Calu3 (cell line): ENCODE results near the gene KCNIP4. TPM values are rescaled to one million over a fixed set of nuclear protein-coding genes. Genes with fewer than 3 reads are reported as not detected.

ENCODE experiments used
- BruUV-seq: library from RNA; stranded (reverse); fragments of 400-500 nt; replicated peaks from 2 replicates; lab custom pipeline; 2021; lab: Mats Ljungman, UMichigan
- CTCF ChIA-PET: fragments of 300-600 bp; sonication (Branson Sonifier 250); formaldehyde crosslinking; loops from one replicate; lab custom pipeline; 2022; ENCODE audit warnings: antibody characterized with exemption; lab: Charles Lee
- DNase-seq: peaks from one replicate; pipeline ENCODE4 v3.0.0; 2022
- H3K27ac Mint-ChIP-seq: one replicate; pipeline ENCODE4 v1.8.0; 2022; ENCODE audit warnings: mixed read lengths; ENCODE audit not compliant: unreplicated experiment
- H3K27me3 Mint-ChIP-seq: one replicate; pipeline ENCODE4 v1.8.0; 2022; ENCODE audit warnings: mixed read lengths; ENCODE audit not compliant: unreplicated experiment
- H3K36me3 Mint-ChIP-seq: one replicate; pipeline ENCODE4 v1.8.0; 2022; ENCODE audit warnings: mild to moderate bottlenecking, moderate library complexity, mixed read lengths; ENCODE audit not compliant: insufficient read depth, unreplicated experiment
- H3K4me1 Mint-ChIP-seq: one replicate; pipeline ENCODE4 v1.8.0; 2022; ENCODE audit warnings: mild to moderate bottlenecking, low read depth, mixed read lengths; ENCODE audit not compliant: unreplicated experiment
- H3K4me3 Mint-ChIP-seq: one replicate; pipeline ENCODE4 v1.8.0; 2022; ENCODE audit warnings: mild to moderate bottlenecking, low read depth, moderate library complexity, mixed read lengths; ENCODE audit not compliant: unreplicated experiment
- H3K9me3 Mint-ChIP-seq: one replicate; pipeline ENCODE4 v1.8.0; 2022; ENCODE audit warnings: low read depth, mixed read lengths; ENCODE audit not compliant: unreplicated experiment
- intact Hi-C: fragments of 100-400 bp; cut with micrococcal nuclease; formaldehyde crosslinking; loops from one replicate; pipeline ENCODE4 v1.10.0; 2022; ENCODE audit not compliant: unreplicated experiment
- total RNA-seq: library from RNA; stranded (reverse); gene quantifications from 2 replicates; pipeline ENCODE4 v1.2.3, GENCODE V29; 2022
- TF ChIP-seq, protein P1 (sequence below): fragments of 200-600 bp; IDR thresholded peaks from one replicate; pipeline ENCODE4 v1.8.0; 2022; ENCODE audit warnings: antibody characterized with exemption; ENCODE audit not compliant: unreplicated experiment

KCNIP4 gene
- total RNA-seq, 1 experiment from 2014 or later: not detected

DNA sequence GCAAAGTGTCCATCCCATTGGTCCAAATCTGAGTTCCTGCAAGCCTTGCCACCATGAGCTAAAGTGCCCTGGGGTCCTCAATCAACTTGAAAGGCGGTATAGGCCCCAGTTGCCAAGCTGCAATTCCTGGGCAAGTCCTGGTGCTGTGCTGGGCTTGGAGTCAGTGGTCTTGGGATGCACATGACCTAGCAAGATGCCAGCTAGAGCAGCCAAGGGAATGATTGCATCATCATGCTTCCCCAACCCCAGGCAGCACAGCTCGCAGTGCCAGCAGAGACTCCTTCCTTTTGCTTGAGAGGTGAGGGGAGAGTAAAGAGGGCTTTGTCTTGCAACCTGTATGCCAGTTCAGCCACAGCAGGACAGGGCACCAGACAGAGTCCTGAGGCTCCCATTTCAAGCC lies 50.5 kb downstream of the KCNIP4 start:
- Mint-ChIP-seq H3K27ac (no peak overlapping the region), H3K36me3 (no peaks in the 10 kb centered on the region), H3K4me3 (no peak overlapping the region), H3K9me3 (peaks cover 4% of the 10 kb centered on the region), H3K27me3 (no peaks in the 10 kb centered on the region), H3K4me1 (peaks cover 14% of the 10 kb centered on the region)
- no peak for DNase-seq
- CTCF ChIA-PET: no interaction called here
- intact Hi-C loops: no loop called here
- TF ChIP-seq, protein P1, sequence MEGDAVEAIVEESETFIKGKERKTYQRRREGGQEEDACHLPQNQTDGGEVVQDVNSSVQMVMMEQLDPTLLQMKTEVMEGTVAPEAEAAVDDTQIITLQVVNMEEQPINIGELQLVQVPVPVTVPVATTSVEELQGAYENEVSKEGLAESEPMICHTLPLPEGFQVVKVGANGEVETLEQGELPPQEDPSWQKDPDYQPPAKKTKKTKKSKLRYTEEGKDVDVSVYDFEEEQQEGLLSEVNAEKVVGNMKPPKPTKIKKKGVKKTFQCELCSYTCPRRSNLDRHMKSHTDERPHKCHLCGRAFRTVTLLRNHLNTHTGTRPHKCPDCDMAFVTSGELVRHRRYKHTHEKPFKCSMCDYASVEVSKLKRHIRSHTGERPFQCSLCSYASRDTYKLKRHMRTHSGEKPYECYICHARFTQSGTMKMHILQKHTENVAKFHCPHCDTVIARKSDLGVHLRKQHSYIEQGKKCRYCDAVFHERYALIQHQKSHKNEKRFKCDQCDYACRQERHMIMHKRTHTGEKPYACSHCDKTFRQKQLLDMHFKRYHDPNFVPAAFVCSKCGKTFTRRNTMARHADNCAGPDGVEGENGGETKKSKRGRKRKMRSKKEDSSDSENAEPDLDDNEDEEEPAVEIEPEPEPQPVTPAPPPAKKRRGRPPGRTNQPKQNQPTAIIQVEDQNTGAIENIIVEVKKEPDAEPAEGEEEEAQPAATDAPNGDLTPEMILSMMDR: no peak
- no TSS peak for BruUV-seq

DNA sequence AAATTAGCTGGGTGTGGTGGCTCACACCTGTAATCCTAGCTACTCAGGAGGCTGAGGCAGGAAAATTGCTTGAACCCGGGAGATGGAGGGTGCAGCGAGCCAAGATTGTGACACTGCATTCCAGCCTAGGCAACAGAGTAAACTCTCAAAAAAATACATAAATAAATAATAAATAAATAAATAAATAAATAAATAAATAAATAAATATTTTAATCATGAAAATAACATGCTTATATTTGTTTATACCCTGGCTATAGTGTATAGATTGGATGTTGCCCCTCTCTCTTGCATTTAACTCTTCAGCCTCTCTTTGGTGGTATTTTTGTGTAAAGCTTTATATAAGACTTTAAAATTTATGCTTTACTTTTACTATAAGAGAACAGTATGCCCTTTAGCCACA lies 51.8 kb downstream of the KCNIP4 start:
- Mint-ChIP-seq H3K36me3 (no peaks in the 10 kb centered on the region), H3K4me1 (peaks cover 3% of the 10 kb centered on the region), H3K27me3 (no peaks in the 10 kb centered on the region), H3K4me3 (no peak overlapping the region), H3K9me3 (peaks cover 4% of the 10 kb centered on the region), H3K27ac (no peak overlapping the region)
- DNase-seq: no peak
- CTCF ChIA-PET: no interaction called here
- intact Hi-C loops: no loop called here
- no TSS peak for BruUV-seq
- TF ChIP-seq, protein P1: no peak

- H3K27ac Mint-ChIP-seq: no peak overlapping the region
- no peak overlapping the region for H3K4me3 Mint-ChIP-seq
- intact Hi-C loops: no loop called here
- H3K36me3 Mint-ChIP-seq: no peaks in the 10 kb centered on the region
- TF ChIP-seq, protein P1: no peak
- BruUV-seq: no TSS peak
- DNase-seq: no peak
- H3K4me1 Mint-ChIP-seq: peaks cover 7% of the 10 kb centered on the region
- H3K27me3 Mint-ChIP-seq: no peaks in the 10 kb centered on the region
- H3K9me3 Mint-ChIP-seq: no peaks in the 10 kb centered on the region
- CTCF ChIA-PET: no interaction called here
These were observed 55.4 kb downstream of the KCNIP4 start for GRCh38 chr4:21893136-21893535.

DNA sequence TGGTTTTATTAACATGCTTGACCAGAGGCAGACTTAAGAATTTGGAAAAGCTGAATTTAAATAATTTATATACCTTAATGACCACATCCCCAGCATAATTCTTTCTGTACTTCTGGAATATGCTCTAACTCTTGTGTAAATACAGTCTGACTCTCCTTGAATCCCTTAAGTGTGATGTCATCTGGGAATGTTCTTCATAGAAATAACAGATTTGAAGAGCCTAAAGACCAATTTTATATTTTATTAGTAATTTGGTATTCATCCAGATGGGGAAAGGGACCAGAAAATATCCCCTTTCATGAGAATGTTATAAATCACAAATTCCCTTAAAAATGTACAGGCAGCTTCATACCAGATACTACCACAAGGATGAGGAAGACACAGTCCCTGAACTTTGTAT lies 58.3 kb downstream of the KCNIP4 start:
- Mint-ChIP-seq H3K4me1 (peaks cover 7% of the 10 kb centered on the region), H3K9me3 (no peaks in the 10 kb centered on the region), H3K27ac (no peak overlapping the region), H3K36me3 (no peaks in the 10 kb centered on the region), H3K4me3 (no peak overlapping the region), H3K27me3 (no peaks in the 10 kb centered on the region)
- intact Hi-C loops: no loop called here
- CTCF ChIA-PET: no interaction called here
- TF ChIP-seq, protein P1: no peak
- no peak for DNase-seq
- no TSS peak for BruUV-seq
